Astrocyte of the cerebellum (primary cell): Measurements from ENCODE around the gene TDRD15.
A peak's percentile ranks its signal among the peaks of the same experiment; 100 is the strongest.

Experiments
- DNase-seq: peaks from one replicate; pipeline ENCODE4 v3.0.0-alpha.2; 2011; ENCODE audit warnings: low read depth
- H3K4me3 ChIP-seq: 2 replicates; pipeline ENCODE4 v1.5.1; 2011; ENCODE audit warnings: mild to moderate bottlenecking, low read depth, low read length, moderate library complexity
- in situ Hi-C: cut with HindIII; loops from 2 replicates; pipeline ENCODE4 v1.10.0; 2017; ENCODE audit warnings: low sequenced_read_pairs
- TF ChIP-seq, protein P1 (sequence below): IDR thresholded peaks from 2 replicates; pipeline ENCODE4 v1.5.1; 2012; ENCODE audit warnings: low read length, low read depth, moderate library complexity, mild to moderate bottlenecking; ENCODE audit errors: missing control alignments

Gene TDRD15

DNA sequence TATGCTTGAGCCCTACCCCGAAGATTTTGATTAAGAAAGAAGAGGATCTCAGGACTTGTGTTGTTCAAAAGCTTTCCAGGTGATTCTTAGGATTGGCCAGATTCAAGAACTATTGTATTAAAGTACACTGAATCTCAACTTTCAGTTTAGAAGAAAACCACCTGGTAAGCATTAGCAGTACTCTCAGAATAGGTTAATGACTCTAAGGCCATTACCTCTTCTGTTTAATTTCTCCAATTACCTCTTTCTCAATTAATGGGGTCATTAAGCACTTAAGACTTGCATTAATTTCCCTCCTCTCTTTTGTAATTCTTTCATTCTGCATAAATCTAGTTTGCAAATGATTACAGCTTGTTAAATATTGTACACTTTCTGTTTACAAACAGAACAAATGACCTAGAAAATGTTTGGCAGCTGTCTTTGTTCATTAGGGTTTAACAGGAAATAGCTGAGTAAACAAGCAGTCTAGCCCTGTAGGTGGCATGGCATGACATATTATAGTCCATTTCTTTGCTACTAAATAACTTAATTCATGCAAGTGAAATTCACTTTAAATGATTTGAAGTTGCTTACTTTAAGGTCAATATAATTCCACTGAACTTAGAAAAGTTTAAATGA lies 20.4 kb upstream of the TDRD15 start:
- in situ Hi-C loops = no loop called here
- TF ChIP-seq, protein P1, sequence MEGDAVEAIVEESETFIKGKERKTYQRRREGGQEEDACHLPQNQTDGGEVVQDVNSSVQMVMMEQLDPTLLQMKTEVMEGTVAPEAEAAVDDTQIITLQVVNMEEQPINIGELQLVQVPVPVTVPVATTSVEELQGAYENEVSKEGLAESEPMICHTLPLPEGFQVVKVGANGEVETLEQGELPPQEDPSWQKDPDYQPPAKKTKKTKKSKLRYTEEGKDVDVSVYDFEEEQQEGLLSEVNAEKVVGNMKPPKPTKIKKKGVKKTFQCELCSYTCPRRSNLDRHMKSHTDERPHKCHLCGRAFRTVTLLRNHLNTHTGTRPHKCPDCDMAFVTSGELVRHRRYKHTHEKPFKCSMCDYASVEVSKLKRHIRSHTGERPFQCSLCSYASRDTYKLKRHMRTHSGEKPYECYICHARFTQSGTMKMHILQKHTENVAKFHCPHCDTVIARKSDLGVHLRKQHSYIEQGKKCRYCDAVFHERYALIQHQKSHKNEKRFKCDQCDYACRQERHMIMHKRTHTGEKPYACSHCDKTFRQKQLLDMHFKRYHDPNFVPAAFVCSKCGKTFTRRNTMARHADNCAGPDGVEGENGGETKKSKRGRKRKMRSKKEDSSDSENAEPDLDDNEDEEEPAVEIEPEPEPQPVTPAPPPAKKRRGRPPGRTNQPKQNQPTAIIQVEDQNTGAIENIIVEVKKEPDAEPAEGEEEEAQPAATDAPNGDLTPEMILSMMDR = no peak
- no peak for DNase-seq
- no peak overlapping the region for H3K4me3 ChIP-seq

DNA sequence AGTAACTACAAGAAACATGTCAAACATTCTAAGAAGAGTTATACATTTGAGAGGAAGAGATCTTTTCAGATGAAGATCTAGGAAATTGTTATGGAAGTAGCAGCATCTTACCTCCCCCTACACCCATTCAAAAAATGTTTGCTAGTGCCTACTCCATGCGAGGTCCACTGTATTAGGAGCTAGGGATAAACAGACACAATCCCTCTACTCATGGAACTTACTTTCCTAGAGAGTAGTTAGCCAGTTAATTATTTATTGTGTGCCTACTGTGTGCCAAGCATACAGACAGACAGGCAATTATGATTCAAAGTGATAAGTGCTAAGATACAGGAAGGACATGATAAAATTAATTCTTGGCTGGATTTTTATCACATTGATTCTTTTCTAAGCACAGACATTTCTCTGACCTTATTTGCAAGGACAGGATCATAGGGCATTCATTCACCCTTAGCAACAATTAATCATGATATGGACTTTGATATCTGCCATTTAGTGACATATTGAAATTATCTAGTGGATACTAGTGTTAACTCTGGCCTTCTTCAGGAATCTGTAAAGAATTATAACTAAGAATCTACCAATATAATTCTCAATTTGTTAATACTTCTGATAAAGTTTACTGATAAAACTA lies 19.6 kb upstream of the TDRD15 start:
- in situ Hi-C loops = no loop called here

DNA sequence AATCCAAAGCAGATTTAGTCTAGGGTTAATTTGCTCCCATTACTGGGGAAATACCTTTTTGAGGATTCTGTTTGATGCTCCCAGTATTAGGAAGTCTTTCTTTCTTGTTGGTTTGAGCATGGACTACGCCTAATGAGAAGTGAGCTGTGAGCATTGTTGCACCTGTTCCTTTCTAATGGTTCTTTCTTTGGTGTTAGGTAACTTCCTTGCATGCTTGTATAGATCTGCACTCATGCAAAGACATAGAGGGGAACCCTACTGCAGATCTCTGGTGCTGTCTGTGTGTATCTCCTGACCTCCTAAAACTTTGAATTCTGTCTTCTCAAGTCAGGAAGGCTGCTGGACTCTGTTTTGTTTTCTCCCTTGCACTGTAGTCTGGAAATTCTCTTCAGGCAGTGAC lies 12.8 kb upstream of the TDRD15 start:
- TF ChIP-seq, protein P1 = no peak
- no peak overlapping the region for H3K4me3 ChIP-seq
- in situ Hi-C loops = no loop called here
- DNase-seq = no peak

More for the DNA sequence above, 19.6 kb upstream of the TDRD15 start:
- TF ChIP-seq, protein P1 = no peak
- no peak for DNase-seq
- H3K4me3 ChIP-seq = no peak overlapping the region

DNA sequence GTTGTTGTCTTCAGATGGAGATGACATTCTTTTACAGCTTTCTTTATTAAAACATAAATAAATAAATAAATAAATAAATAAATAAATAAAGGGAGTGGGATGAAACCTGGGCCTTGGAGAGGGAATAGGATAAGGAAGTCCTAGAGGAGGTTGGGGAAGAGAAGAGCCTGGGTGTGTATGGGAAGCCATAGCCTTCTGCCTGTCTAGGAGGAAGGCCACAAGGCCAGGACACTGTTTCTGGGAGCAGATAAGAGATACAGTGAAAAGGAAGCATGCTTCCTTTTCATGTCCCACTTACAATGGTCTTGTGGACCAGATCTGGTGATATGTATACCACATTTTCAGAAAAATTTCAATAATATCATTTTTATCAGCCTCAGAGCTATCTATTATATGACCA lies 6.1 kb upstream of the TDRD15 start:
- no peak overlapping the region for H3K4me3 ChIP-seq
- TF ChIP-seq, protein P1 = no peak
- DNase-seq = no peak
- in situ Hi-C loops = no loop called here

DNA sequence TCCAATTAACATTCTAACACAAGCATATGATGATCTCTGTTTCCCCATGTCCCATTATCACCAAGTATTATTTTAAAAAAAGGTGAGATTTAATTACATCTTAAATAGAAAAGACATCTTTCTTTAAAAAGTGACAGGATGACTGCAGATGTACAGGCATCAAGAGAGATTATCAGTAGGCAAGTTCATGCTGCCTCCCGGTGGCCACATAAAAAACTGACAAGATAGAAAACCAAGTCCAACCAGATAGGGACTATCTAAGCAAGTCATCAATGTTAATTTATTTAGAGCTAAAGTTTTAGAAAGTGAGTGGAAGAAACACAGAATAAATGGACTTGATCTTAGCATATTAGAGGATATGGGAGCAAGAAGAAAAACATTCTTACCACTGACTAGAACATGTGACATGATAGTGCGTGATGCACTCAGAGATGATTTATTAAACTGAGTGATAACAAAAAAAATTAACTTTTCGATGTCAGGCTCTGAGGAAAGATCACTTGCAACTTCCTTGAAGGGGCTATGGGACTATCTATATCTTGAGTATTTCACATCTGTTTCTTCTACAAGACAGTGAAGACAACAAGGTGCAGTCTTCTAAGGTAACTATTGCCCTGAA lies 5.4 kb upstream of the TDRD15 start:
- TF ChIP-seq, protein P1 = peak; percentile 47
- in situ Hi-C loops = no loop called here
- H3K4me3 ChIP-seq = no peak overlapping the region
- no peak for DNase-seq

DNA sequence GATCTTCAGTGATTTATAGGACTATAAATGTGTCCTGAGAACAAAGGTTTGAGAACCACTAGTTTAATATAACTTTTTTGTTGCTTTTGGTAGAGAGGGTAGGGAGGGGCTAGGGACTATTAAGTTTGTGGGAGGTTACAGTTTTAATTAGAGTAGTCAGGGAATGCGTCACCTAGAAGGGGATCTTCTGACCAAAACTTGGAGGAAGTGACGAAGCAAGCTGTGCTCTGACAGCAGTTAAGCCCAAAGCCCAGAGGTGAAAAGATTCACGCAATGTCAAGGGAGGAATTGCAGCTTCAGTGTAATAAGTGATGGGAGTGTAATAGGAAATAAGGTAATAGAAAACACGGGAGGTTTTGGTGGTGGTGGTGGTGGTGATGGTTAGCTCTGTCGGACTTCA lies 8.1 kb downstream of the TDRD15 start:
- in situ Hi-C loops = no loop called here
- no peak overlapping the region for H3K4me3 ChIP-seq
- no peak for DNase-seq
- TF ChIP-seq, protein P1 = no peak
